Lower leg skin (tissue), 3 donors: Measurements from ENCODE around the gene PLEKHM1.

Experiments used
- POLR2A ChIP-seq, 2 donors: fragments of 450-650 bp; IDR thresholded peaks; one replicate each; pipeline ENCODE4 v1.6.1; 2016 to 2017; ENCODE audit warnings: antibody characterized with exemption in 2 of 2, mild to moderate bottlenecking in 1 of 2, moderate library complexity in 1 of 2
- TF ChIP-seq, protein P1 (sequence below), 3 donors: fragments of 450-650 bp; IDR thresholded peaks; one replicate each; pipeline ENCODE4 v1.5.1; 2016; ENCODE audit warnings: antibody characterized with exemption in 3 of 3, mild to moderate bottlenecking in 3 of 3, moderate library complexity in 2 of 3

DNA sequence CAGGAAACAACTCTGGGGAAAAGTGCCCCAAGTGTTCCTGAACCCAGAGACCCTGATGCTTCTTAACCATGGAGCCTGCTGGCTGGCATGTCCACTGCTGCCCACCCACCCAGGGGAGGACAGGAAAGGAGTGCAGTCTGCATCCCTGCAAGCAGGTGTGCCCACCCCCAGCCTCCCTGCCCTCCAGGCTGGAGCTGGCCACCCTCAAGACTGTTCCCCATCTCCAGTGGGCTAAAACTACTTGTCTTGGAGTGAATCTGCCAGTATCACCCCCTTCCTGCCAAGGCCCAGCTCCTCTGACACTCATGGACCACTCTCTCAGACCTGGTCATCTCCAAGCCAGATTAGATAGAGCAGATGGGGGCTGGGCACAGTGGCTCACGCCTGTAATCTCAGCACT lies 87.6 kb downstream of the PLEKHM1 start:
- TF ChIP-seq, protein P1, sequence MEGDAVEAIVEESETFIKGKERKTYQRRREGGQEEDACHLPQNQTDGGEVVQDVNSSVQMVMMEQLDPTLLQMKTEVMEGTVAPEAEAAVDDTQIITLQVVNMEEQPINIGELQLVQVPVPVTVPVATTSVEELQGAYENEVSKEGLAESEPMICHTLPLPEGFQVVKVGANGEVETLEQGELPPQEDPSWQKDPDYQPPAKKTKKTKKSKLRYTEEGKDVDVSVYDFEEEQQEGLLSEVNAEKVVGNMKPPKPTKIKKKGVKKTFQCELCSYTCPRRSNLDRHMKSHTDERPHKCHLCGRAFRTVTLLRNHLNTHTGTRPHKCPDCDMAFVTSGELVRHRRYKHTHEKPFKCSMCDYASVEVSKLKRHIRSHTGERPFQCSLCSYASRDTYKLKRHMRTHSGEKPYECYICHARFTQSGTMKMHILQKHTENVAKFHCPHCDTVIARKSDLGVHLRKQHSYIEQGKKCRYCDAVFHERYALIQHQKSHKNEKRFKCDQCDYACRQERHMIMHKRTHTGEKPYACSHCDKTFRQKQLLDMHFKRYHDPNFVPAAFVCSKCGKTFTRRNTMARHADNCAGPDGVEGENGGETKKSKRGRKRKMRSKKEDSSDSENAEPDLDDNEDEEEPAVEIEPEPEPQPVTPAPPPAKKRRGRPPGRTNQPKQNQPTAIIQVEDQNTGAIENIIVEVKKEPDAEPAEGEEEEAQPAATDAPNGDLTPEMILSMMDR (IDR thresholded peaks at IDR 0.05): no peak
- TF ChIP-seq POLR2A (IDR thresholded peaks at IDR 0.05): no peak
